Liver (tissue), 9 donors: ENCODE measurements around the gene GTF2F2. TPM values are rescaled to one million over a fixed set of nuclear protein-coding genes. Genes with fewer than 3 reads are reported as not detected.
A peak's percentile ranks its signal among the peaks of the same experiment; 100 is the strongest.

Experiments used
- DNase-seq: peaks from one replicate; pipeline ENCODE4 v3.0.0-alpha.2; 2017; ENCODE audit warnings: low spot score
- H3K27ac ChIP-seq, 2 donors: one replicate each; pipeline ENCODE4 v1.7.0; 2013; ENCODE audit warnings: inconsistent platforms in 2 of 2, low read length in 2 of 2, control low read depth in 1 of 2, low read depth in 1 of 2, mild to moderate bottlenecking in 1 of 2
- H3K27me3 ChIP-seq, 4 donors: one replicate each; pipeline versions ENCODE4 v1.6.1 to v1.7.0; 2013; ENCODE audit warnings: low read length in 3 of 4, inconsistent platforms in 1 of 4, mild to moderate bottlenecking in 1 of 4, moderate library complexity in 1 of 4; ENCODE audit not compliant: control insufficient read depth in 4 of 4, insufficient read depth in 4 of 4
- H3K36me3 ChIP-seq, 4 donors: one replicate each; pipeline versions ENCODE4 v1.6.1 to v1.7.0; 2013; ENCODE audit warnings: low read length in 3 of 4, mild to moderate bottlenecking in 3 of 4, low read depth in 1 of 4, moderate library complexity in 1 of 4; ENCODE audit not compliant: control insufficient read depth in 4 of 4, insufficient read depth in 3 of 4
- H3K4me1 ChIP-seq, 4 donors: one replicate each; pipeline versions ENCODE4 v1.6.1 to v1.7.0; 2013; ENCODE audit warnings: low read length in 3 of 4, mild to moderate bottlenecking in 3 of 4, moderate library complexity in 1 of 4; ENCODE audit not compliant: control insufficient read depth in 4 of 4, insufficient read depth in 4 of 4
- H3K4me3 ChIP-seq, 3 donors: one replicate each; pipeline versions ENCODE4 v1.6.1 to v1.7.0; 2013; ENCODE audit warnings: low read length in 3 of 3, control low read depth in 1 of 3, low read depth in 1 of 3, mild to moderate bottlenecking in 1 of 3
- H3K9ac ChIP-seq, 2 donors: one replicate each; pipeline ENCODE4 v1.7.0; 2013; ENCODE audit warnings: low read length in 2 of 2, mild to moderate bottlenecking in 2 of 2, moderate library complexity in 2 of 2, control low read depth in 1 of 2, low read depth in 1 of 2
- H3K9me3 ChIP-seq, 4 donors: one replicate each; pipeline versions ENCODE4 v1.6.1 to v1.7.0; 2013; ENCODE audit warnings: low read length in 3 of 4; ENCODE audit not compliant: control insufficient read depth in 4 of 4
- EGR1 ChIP-seq, 2 donors: IDR thresholded peaks; 2 replicates each; pipeline ENCODE4 v1.6.1; 2016 to 2018; ENCODE audit warnings: antibody characterized with exemption in 2 of 2, low read depth in 2 of 2
- FOXA1 ChIP-seq: IDR thresholded peaks from 2 replicates; pipeline ENCODE4 v1.6.1; 2016; ENCODE audit warnings: antibody characterized with exemption
- FOXA2 ChIP-seq: IDR thresholded peaks from 2 replicates; pipeline ENCODE4 v1.6.1; 2016; ENCODE audit warnings: antibody characterized with exemption
- GABPA ChIP-seq, 2 donors: IDR thresholded peaks in 1 of 2; conservative IDR thresholded peaks in 1 of 2; 2 replicates each; pipeline ENCODE4 v1.6.1; 2016; ENCODE audit warnings: antibody characterized with exemption in 2 of 2, mild to moderate bottlenecking in 1 of 2, moderate library complexity in 1 of 2
- HNF4A ChIP-seq, 2 donors: conservative IDR thresholded peaks; 2 replicates each; pipeline ENCODE4 v1.6.1; 2016; ENCODE audit warnings: antibody characterized with exemption in 2 of 2, mild to moderate bottlenecking in 2 of 2
- HNF4G ChIP-seq: IDR thresholded peaks from 2 replicates; pipeline ENCODE4 v1.6.1; 2016; ENCODE audit warnings: antibody characterized with exemption
- JUND ChIP-seq, 2 donors: IDR thresholded peaks; 2 replicates each; pipeline ENCODE4 v1.6.1; 2016; ENCODE audit warnings: antibody characterized with exemption in 2 of 2
- NR2F2 ChIP-seq: IDR thresholded peaks from 2 replicates; pipeline ENCODE4 v1.6.1; 2016; ENCODE audit warnings: antibody characterized with exemption
- RAD21 ChIP-seq, 2 donors: IDR thresholded peaks; 2 replicates each; pipeline ENCODE4 v1.6.1; 2016; ENCODE audit warnings: antibody characterized with exemption in 2 of 2, mild to moderate bottlenecking in 2 of 2
- RXRA ChIP-seq, 2 donors: IDR thresholded peaks; 2 replicates each; pipeline ENCODE4 v1.6.1; 2017 to 2018; ENCODE audit warnings: antibody characterized with exemption in 2 of 2, mild to moderate bottlenecking in 1 of 2
- TAF1 ChIP-seq: conservative IDR thresholded peaks from 2 replicates; pipeline ENCODE4 v1.6.1; 2016; ENCODE audit warnings: antibody characterized with exemption, mild to moderate bottlenecking
- YY1 ChIP-seq: IDR thresholded peaks from 2 replicates; pipeline ENCODE4 v1.6.1; 2016; ENCODE audit warnings: antibody characterized with exemption, mild to moderate bottlenecking
- WGBS: extraction: QIAGEN DNeasy Blood & Tissue Kit; methylation state at CpG from one replicate; pipeline ENCODE4 v1.1.7; 2013; 5-methylcytosine and 5-hydroxymethylcytosine counted together
- polyA plus RNA-seq, 2 donors: library from polyadenylated mRNA; stranded (reverse) in 1 of 2; unstranded in 1 of 2; fragments of 200-250 nt in 1 of 2; fragments of >200 nt in 1 of 2; fragmentation: Nextera tagmentation in 1 of 2; extraction: Ambion mirVana in 1 of 2; gene quantifications; one replicate each; pipeline versions ENCODE4 v1.2.1 to v1.2.3, GENCODE V29; 2013 to 2015
- total RNA-seq, 2 donors: library from RNA; depleted of rRNA; stranded (reverse); fragments of >200 nt; gene quantifications; one replicate each; pipeline ENCODE4 v1.2.3, GENCODE V29; 2014
- TF ChIP-seq, protein P1 (sequence below): IDR thresholded peaks from 2 replicates; pipeline ENCODE4 v1.6.1; 2016; ENCODE audit warnings: antibody characterized with exemption
- TF ChIP-seq, protein P2 (sequence below): IDR thresholded peaks from 2 replicates; pipeline ENCODE4 v1.6.1; 2016; ENCODE audit warnings: antibody characterized with exemption, mild to moderate bottlenecking
- TF ChIP-seq, protein P3 (sequence below): IDR thresholded peaks from 2 replicates; pipeline ENCODE4 v1.6.1; 2016; ENCODE audit warnings: antibody characterized with exemption
- donor health status: healthy.
- donor health status: healthy.
- donor health status: healthy.
- donor health status: healthy.
- donor health status: healthy.

The GTF2F2 gene
- total and polyA plus RNA-seq, 4 donors = 6.0 to 8.5 (median 7.3) TPM

DNA sequence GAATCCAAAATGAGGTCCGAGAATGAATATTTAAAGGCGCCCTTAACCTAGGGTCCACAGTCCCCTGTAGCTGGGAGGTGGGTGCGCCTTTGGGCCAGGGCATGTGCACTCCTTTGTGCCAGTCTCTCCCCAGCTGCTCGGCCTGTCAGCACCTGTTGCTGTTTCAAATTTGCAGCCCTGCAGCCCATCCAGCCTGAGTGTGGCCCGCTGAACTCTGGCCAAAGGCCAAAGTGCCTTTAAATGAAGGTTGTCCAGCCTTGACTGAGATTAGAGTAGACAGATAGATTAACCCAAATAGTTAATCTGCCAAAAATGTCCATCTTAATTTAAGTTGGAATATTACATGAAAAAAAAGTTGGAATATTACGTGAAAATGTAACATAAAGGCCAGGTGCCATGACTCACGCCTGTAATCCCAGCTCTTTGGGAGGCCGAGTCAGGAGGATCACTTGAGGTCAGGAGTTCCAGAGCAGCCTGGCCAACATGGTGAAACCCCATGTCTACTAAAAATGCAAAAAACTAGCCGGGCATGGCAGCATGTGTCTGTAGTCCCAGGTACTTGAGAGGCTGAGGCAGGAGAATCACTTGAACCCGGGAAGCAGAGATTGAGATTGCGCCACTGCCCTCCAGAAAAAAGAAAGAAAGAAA is 195.3 kb downstream of the GTF2F2 start:
- Histone ChIP-seq H3K36me3 (no peaks in the 10 kb centered on the region), H3K9ac (no peak overlapping the region), H3K4me1 (peaks cover 0 to 20% (median 17%) of the 10 kb centered on the region in 4 donors), H3K27me3 (no peaks in the 10 kb centered on the region), H3K9me3 (no peaks in the 10 kb centered on the region), H3K27ac (peak overlapping the region; percentile 66 to 79), H3K4me3 (no peak overlapping the region)
- TF ChIP-seq HNF4A (conservative IDR thresholded peaks at IDR 0.05) (peak in 1 of 2 donors; percentile 37), NR2F2 (no peak)
- TF ChIP-seq, protein P1, sequence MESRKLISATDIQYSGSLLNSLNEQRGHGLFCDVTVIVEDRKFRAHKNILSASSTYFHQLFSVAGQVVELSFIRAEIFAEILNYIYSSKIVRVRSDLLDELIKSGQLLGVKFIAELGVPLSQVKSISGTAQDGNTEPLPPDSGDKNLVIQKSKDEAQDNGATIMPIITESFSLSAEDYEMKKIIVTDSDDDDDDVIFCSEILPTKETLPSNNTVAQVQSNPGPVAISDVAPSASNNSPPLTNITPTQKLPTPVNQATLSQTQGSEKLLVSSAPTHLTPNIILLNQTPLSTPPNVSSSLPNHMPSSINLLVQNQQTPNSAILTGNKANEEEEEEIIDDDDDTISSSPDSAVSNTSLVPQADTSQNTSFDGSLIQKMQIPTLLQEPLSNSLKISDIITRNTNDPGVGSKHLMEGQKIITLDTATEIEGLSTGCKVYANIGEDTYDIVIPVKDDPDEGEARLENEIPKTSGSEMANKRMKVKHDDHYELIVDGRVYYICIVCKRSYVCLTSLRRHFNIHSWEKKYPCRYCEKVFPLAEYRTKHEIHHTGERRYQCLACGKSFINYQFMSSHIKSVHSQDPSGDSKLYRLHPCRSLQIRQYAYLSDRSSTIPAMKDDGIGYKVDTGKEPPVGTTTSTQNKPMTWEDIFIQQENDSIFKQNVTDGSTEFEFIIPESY = no peak
- 82% methylated on average over 11 of the region's 11 CpGs for WGBS
- no peak for DNase-seq

DNA sequence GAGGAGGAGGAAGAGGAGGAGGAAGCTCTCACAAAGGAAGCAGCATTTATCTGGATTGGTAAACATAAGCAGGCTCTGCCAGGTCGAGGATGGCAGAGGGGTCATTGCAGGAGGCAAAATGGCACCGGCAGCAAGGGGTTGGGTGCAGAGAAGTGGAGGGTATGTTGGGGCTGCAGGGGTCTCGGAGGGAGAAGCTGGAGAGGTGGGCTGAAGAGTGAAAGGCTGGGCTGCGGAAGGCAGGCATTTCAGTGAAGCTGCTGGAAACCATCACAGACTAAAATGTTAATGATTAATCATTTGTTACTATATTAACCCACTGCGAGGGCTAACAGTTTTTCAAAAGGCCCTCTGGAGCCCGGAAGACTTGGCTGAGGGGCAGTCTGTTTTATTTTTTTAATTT is 196.0 kb downstream of the GTF2F2 start:
- Histone ChIP-seq H3K27me3 (no peaks in the 10 kb centered on the region), H3K9me3 (no peaks in the 10 kb centered on the region), H3K4me1 (peaks cover 0 to 14% (median 12%) of the 10 kb centered on the region in 4 donors), H3K27ac (peak overlapping the region; percentile 66 to 79), H3K9ac (peak overlapping the region in 1 of 2 donors; percentile 64), H3K4me3 (peak overlapping the region; percentile 43 to 75 (median 72)), H3K36me3 (no peaks in the 10 kb centered on the region)
- DNase-seq = no peak
- TF ChIP-seq RAD21 (IDR thresholded peaks at IDR 0.05) = no peak
- no peak for TF ChIP-seq EGR1 (IDR thresholded peaks at IDR 0.05; ENCODE audit: low read depth in 2 of 2)
- TF ChIP-seq, protein P2, sequence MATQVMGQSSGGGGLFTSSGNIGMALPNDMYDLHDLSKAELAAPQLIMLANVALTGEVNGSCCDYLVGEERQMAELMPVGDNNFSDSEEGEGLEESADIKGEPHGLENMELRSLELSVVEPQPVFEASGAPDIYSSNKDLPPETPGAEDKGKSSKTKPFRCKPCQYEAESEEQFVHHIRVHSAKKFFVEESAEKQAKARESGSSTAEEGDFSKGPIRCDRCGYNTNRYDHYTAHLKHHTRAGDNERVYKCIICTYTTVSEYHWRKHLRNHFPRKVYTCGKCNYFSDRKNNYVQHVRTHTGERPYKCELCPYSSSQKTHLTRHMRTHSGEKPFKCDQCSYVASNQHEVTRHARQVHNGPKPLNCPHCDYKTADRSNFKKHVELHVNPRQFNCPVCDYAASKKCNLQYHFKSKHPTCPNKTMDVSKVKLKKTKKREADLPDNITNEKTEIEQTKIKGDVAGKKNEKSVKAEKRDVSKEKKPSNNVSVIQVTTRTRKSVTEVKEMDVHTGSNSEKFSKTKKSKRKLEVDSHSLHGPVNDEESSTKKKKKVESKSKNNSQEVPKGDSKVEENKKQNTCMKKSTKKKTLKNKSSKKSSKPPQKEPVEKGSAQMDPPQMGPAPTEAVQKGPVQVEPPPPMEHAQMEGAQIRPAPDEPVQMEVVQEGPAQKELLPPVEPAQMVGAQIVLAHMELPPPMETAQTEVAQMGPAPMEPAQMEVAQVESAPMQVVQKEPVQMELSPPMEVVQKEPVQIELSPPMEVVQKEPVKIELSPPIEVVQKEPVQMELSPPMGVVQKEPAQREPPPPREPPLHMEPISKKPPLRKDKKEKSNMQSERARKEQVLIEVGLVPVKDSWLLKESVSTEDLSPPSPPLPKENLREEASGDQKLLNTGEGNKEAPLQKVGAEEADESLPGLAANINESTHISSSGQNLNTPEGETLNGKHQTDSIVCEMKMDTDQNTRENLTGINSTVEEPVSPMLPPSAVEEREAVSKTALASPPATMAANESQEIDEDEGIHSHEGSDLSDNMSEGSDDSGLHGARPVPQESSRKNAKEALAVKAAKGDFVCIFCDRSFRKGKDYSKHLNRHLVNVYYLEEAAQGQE = peak; percentile 38
- TF ChIP-seq YY1 = peak; percentile 87
- TF ChIP-seq HNF4A (conservative IDR thresholded peaks at IDR 0.05) = peak in 1 of 2 donors; percentile 15
- TF ChIP-seq TAF1 = peak; percentile 33
- 21% methylated on average over 6 of the region's 6 CpGs for WGBS

DNA sequence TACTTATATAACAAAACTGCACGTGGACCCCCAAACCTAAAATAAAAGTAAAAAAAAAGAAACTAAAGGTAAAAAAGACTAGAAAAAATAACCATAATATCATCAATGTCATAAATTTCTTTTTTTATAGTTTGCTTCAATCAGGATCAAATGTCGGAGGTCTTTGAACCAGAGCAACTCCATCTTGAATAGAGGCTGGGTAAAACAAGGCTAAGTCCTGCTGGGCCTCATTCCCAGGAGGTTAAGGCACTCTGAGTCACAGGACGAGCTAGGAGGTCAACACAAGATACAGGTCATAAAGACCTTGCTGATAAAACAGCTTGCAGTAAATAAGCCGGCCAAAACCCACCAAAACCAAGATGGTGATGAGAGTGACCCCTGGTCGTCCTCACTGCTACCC is 196.7 kb downstream of the GTF2F2 start:
- Histone ChIP-seq H3K27ac (no peak overlapping the region), H3K4me3 (no peak overlapping the region), H3K9me3 (no peaks in the 10 kb centered on the region), H3K4me1 (peaks cover 0 to 12% (median 10%) of the 10 kb centered on the region in 4 donors), H3K36me3 (no peaks in the 10 kb centered on the region), H3K9ac (no peak overlapping the region), H3K27me3 (no peaks in the 10 kb centered on the region)
- DNase-seq = no peak
- TF ChIP-seq RXRA (IDR thresholded peaks at IDR 0.05) = no peak
- TF ChIP-seq, protein P1 = no peak
- TF ChIP-seq, protein P2 = no peak
- no peak for TF ChIP-seq NR2F2
- TF ChIP-seq FOXA1 = no peak
- TF ChIP-seq HNF4G = no peak
- no peak for TF ChIP-seq JUND (IDR thresholded peaks at IDR 0.05)
- TF ChIP-seq YY1 = no peak
- TF ChIP-seq FOXA2 = no peak
- TF ChIP-seq, protein P3, sequence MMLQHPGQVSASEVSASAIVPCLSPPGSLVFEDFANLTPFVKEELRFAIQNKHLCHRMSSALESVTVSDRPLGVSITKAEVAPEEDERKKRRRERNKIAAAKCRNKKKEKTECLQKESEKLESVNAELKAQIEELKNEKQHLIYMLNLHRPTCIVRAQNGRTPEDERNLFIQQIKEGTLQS = no peak
- no peak for TF ChIP-seq HNF4A (conservative IDR thresholded peaks at IDR 0.05)
- no peak for TF ChIP-seq RAD21 (IDR thresholded peaks at IDR 0.05)
- no peak for TF ChIP-seq GABPA (IDR thresholded peaks at IDR 0.05 in 1 of 2, conservative IDR thresholded peaks at IDR 0.05 in 1 of 2)
- WGBS = 85% methylated on average over 5 of the region's 5 CpGs
